Measurements from ENCODE around the gene N4BP3. TPM values are rescaled to one million over a fixed set of nuclear protein-coding genes. Genes with fewer than 3 reads are reported as not detected.
A peak's percentile ranks its signal among the peaks of the same experiment; 100 is the strongest.

Gene N4BP3
- total and polyA plus RNA-seq, 2 of the 13 experiments (the other 11 are each of a cell fraction or from before 2014, with no cell fraction given) = 0.13 TPM; not detected in 1

- TF ChIP-seq ZBTB4 (CRISPR knock-in tag; IDR thresholded peaks at IDR 0.05; ENCODE audit: borderline replicate concordance) = no peak
- TF ChIP-seq SNRNP70 (IDR thresholded peaks at IDR 0.05; ENCODE audit: low read depth, low read length) = no peak
- peak; percentile 37; the same call in 1 of the 2 replicates for TF ChIP-seq FOXA3 (CRISPR knock-in tag; IDR thresholded peaks at IDR 0.05)
- TF ChIP-seq CEBPG (CRISPR knock-in tag; IDR thresholded peaks at IDR 0.05) = peak; percentile 8; the same call in 1 of the 2 replicates
- TF ChIP-seq MAZ (IDR thresholded peaks at IDR 0.05; ENCODE audit: borderline replicate concordance, low read depth, low read length) = no peak
- 0 out of 2 replicates have a peak, but pooled peaks have one; percentile 26 for TF ChIP-seq MAZ (CRISPR knock-in tag; IDR thresholded peaks at IDR 0.05; ENCODE audit: low read depth)
- TF ChIP-seq, protein P1, sequence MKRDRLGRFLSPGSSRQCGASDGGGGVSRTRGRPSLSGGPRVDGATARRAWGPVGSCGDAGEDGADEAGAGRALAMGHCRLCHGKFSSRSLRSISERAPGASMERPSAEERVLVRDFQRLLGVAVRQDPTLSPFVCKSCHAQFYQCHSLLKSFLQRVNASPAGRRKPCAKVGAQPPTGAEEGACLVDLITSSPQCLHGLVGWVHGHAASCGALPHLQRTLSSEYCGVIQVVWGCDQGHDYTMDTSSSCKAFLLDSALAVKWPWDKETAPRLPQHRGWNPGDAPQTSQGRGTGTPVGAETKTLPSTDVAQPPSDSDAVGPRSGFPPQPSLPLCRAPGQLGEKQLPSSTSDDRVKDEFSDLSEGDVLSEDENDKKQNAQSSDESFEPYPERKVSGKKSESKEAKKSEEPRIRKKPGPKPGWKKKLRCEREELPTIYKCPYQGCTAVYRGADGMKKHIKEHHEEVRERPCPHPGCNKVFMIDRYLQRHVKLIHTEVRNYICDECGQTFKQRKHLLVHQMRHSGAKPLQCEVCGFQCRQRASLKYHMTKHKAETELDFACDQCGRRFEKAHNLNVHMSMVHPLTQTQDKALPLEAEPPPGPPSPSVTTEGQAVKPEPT (CRISPR knock-in tag; IDR thresholded peaks at IDR 0.05; ENCODE audit: low read depth) = no peak
- no peak for TF ChIP-seq ZNF143 (CRISPR knock-in tag; IDR thresholded peaks at IDR 0.05)
- TF ChIP-seq, protein P2, sequence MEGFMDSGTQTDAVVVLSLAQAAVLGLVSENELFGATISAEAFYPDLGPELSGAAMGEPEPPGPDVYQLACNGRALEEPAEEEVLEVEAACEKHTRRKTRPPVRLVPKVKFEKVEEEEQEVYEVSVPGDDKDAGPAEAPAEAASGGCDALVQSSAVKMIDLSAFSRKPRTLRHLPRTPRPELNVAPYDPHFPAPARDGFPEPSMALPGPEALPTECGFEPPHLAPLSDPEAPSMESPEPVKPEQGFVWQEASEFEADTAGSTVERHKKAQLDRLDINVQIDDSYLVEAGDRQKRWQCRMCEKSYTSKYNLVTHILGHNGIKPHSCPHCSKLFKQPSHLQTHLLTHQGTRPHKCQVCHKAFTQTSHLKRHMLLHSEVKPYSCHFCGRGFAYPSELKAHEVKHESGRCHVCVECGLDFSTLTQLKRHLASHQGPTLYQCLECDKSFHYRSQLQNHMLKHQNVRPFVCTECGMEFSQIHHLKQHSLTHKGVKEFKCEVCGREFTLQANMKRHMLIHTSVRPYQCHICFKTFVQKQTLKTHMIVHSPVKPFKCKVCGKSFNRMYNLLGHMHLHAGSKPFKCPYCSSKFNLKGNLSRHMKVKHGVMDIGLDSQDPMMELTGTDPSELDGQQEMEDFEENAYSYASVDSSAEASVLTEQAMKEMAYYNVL (CRISPR knock-in tag; IDR thresholded peaks at IDR 0.05; ENCODE audit: borderline replicate concordance) = no peak; the same call in 1 of the 2 replicates
- peak; percentile 29; the same call in 1 of the 2 replicates for TF ChIP-seq ZFP82 (CRISPR knock-in tag; IDR thresholded peaks at IDR 0.05; ENCODE audit: borderline replicate concordance)
- TF ChIP-seq, protein P3, sequence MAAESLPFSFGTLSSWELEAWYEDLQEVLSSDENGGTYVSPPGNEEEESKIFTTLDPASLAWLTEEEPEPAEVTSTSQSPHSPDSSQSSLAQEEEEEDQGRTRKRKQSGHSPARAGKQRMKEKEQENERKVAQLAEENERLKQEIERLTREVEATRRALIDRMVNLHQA (CRISPR knock-in tag; IDR thresholded peaks at IDR 0.05) = no peak
- TF ChIP-seq EED (CRISPR knock-in tag; IDR thresholded peaks at IDR 0.05) = no peak
- no peak for TF ChIP-seq SETDB1 (CRISPR knock-in tag; IDR thresholded peaks at IDR 0.05; ENCODE audit: borderline replicate concordance)
- TF ChIP-seq TBX3 (IDR thresholded peaks at IDR 0.05; ENCODE audit: borderline replicate concordance) = no peak
- peak; percentile 46; the same call in 1 of the 2 replicates for TF ChIP-seq ZC3H13 (CRISPR knock-in tag; IDR thresholded peaks at IDR 0.05)
- 0 out of 2 replicates have a peak, but pooled peaks have one; percentile 38 for TF ChIP-seq ZNF414 (CRISPR knock-in tag; IDR thresholded peaks at IDR 0.05)
- TF ChIP-seq, protein P4, sequence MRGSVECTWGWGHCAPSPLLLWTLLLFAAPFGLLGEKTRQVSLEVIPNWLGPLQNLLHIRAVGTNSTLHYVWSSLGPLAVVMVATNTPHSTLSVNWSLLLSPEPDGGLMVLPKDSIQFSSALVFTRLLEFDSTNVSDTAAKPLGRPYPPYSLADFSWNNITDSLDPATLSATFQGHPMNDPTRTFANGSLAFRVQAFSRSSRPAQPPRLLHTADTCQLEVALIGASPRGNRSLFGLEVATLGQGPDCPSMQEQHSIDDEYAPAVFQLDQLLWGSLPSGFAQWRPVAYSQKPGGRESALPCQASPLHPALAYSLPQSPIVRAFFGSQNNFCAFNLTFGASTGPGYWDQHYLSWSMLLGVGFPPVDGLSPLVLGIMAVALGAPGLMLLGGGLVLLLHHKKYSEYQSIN (CRISPR knock-in tag; IDR thresholded peaks at IDR 0.05; ENCODE audit: borderline replicate concordance) = no peak
Observed at GRCh38 chr5:178153530-178154340, 40.4 kb downstream of the N4BP3 start, which contains the start of gene NHP2 (continued).
